GM19035 (cell line): ENCODE data around the gene ANGPTL8.
A peak's percentile ranks its signal among the peaks of the same experiment; 100 is the strongest.

Experiments
- ATAC-seq: cut with Tn5 transposase; IDR thresholded peaks from one replicate; pipeline ENCODE4 v1.9.1; 2021; ENCODE audit not compliant: unreplicated experiment

The ANGPTL8 gene

GRCh38 chr19:11239377-11240000, at the start of gene ANGPTL8:
TSS of gene ANGPTL8 (plus strand) at chr19:11239619. CDS start at chr19:11239638, 19 bp downstream.
- no peak for ATAC-seq

DNA sequence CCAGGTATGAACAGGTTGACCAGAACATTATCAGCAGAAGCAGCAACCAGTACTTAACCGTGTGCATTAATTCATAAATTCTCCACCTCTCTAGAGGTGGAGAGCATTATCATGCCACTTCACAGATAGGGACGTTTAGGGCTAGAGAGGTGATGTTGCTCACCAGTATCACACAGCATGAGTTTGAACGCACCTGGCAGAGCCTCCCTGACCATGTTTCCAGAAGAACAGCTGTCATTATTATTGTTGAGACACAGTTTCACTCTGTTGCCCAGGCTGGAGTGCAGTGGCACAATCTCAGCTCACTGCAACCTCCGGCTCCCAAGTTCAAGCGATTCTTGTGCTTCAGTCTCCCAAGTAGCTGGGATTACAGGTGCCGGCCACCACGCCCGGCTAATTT, 48.9 kb upstream of the ANGPTL8 start:
- no peak for ATAC-seq

DNA sequence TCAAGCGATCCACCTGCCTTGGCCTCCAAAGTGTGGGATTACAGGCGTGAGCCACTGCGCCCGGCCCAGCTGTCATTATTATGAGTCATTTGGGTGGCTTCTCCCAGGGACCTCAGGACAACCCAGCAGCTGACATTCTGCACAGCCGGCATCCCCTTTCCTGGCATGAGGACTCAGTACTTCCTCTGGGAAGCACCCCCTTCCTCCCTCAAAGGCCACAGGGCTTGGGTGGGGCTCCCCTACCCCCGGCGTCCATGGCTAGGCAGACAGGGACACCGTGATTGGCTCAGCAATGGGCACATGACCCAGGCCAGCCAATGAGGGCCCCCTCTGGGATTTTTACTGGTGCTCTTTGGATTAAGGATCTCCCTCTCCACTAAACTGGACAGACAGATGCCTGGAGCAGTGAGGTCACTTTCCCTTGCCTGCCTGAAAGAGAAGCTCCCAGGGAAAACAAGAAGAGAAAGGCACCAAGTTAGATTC, 48.1 kb upstream of the ANGPTL8 start:
- ATAC-seq, result no peak

DNA sequence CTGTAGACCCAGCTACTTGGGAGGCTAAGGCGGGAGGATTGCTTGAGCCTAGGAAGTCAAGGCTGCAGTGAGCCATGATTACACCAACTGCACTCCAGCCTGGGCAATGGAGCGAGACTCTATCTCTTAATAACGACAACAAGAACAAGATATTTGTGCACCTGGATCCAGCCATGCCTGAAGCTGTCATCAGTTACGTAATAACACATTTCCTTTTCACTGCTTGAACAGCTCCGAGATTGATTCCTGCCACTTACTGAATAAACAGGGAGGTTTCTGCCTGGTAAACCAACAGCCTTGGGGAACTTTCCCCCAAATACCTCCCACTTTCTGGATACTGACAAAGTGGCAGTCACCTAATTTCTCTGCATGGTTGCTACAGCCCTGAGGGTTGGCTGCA, 47.5 kb upstream of the ANGPTL8 start:
- no peak for ATAC-seq

GRCh38 chr19:11192957-11193939, 46.2 kb upstream of the ANGPTL8 start:
- no peak for ATAC-seq

DNA sequence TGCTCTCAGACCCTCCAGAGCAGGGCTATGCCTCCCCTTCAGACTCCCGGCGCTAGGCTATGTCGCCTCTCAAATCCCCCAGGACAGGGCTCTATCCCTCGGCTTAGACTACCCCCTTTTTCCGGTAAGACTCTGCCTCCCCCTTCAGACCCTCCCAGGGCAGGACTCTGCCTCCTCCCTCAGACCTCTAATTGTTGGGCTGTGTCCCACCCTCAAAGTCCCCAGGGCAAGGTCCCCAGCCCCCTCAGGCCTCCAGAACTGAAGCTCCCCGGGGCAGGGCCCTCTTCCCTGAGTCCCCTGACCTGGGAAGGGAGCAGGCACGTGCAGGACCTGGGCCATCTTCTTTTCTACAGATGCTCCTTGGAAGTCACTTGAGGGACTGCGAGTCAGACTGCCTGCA, 45.2 kb upstream of the ANGPTL8 start:
- no peak for ATAC-seq

DNA sequence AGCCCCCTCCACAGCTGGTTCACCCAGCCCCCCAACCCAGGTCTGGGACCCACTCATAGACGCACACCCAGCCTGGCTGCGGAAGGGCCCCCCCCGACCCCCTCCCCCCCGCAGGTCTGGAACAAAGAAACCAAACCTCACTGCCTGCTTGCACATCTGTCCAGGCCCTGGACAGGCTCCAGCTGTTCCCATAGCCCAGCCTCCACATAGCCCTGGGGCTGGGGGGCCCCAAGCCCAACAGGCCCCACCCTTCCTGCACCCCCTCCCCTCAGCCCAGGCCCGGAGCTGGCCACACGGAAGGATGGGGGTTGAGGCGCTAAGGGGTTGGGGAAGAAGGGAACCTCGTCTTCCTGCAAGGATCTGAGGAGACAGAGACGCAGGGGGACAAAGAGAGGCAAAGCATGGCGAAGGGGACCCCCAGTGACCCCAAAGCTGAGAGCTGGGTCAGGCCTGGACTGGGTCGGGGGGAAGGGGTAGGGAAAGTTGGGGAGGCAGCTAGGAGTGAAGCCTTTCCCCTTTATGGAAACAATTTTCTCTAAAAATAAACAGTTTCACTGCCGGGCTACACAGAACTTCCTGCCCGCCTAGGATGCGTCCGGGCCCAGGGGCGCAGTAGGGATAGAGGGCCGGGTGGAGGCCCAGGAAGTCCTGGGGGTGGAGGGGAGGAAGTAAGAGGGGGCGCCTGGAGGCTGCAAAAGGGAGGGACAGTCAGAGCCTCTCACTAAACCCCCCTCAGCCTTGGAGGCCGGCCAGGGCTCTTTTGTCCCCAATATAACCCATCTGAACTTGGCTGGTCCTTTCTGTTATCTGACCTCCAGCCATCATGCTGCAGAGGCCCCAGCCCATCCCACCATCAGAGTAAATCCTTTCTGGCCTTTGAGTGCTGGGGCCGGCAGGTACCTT, 44.5 kb upstream of the ANGPTL8 start:
- no peak for ATAC-seq

DNA sequence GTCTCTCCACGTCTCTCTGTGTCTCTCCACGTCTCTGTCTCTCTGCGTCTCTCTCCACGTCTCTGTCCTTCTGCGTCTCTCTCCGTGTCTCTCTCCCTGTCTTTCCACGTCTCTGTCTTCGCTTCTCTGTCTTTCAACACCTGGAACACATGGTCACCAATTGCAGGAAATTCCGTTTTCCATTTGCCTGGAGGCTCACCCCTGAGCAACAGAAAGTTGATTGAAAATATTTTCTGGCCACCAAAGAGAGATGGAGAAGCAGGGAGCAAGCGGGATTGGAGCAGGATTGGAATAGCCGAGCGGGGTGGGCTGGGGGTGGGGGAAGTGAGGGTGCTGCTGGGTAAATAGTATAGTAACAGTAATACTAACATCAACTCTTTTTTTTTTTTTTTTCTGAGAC, 43.7 kb upstream of the ANGPTL8 start:
- ATAC-seq, result no peak

- ATAC-seq, result no peak
Measured at GRCh38 chr19:11196406-11197287, 42.8 kb upstream of the ANGPTL8 start.

- ATAC-seq, result peak; percentile 85
Measured at GRCh38 chr19:11197291-11198174, 41.9 kb upstream of the ANGPTL8 start, which contains the start of gene KANK2. TSS of gene KANK2 (minus strand) at chr19:11197545. CDS start at chr19:11194511, 3,034 bp downstream.

DNA sequence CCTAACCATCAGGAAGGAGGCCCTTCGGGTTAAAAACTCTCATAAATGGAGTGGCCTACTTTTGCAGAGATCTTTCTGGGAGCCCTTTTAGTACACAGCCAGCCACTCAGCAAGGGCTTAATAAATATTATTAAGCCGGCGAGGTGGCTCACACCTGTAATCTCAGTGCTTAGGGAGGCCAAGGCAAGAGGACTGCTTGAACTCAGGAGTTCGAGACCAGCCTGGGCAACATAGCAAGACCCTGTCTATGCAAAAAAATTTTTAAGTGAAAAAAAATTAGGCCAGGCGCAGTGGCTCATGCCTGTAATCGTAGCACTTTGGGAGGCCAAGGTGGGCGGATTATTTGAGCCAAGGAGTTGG, 41.3 kb upstream of the ANGPTL8 start:
- ATAC-seq, result no peak

- ATAC-seq, result no peak
Measured at GRCh38 chr19:11198769-11199424, 40.5 kb upstream of the ANGPTL8 start.

- ATAC-seq, result no peak
Measured at GRCh38 chr19:11199517-11199916, 39.9 kb upstream of the ANGPTL8 start.

GRCh38 chr19:11200015-11200574, 39.3 kb upstream of the ANGPTL8 start:
- no peak for ATAC-seq

GRCh38 chr19:11200931-11201330, 38.5 kb upstream of the ANGPTL8 start:
- ATAC-seq, result no peak

DNA sequence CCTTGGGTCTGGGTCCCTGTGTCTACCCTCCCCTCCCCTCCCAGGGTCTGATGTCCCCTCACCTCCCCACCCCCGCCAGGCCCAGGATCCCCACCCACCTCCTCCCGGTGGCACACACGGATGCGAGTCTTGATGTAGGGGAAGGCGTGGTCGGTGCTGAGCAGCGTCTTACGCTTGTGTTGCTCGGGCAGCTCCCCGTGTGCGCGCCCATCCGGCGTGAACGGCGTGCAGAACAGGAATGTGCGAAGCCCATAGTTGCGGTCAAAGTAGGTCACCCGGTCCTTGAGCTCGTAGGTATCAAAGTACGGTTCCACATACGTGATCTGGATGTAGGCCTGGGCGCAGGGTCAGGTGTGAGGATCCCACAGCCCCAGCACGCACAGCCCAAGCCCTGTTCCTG, 37.6 kb upstream of the ANGPTL8 start:
- ATAC-seq, result no peak

DNA sequence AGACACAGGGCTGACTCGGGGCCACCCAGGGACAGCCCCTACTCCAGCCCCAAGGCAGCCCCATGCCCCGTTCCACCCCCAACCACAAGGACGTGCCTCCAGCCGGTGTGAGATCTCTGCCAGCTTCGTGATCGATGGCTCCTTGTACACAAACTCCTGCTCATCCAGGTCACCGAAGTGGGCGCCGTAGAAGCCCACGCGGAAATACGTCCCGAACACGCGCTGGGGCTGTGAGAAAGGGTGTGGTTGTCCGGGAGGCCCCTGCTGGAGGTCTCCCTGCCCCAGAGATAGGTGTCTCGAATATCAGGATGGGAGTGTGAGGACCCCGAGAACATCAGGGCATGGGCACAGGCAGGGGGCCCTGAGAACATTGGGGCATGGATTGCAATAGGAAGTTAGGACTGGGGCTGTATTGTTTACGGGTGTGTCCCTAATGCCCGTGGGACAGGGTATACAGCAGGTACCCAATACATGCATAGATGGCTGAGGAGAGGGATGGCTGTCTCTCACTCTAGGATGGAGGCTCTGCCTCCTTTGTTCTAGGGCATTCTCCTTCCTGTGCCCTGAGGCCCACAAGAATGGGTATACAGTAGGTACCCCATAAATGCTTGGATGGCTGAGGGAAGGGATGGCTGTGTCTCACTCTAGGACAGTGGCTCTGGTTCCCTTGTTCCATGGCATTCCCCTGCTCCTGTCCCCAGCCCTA, 36.8 kb upstream of the ANGPTL8 start:
- no peak for ATAC-seq
